HCT116 (cell line): ENCODE measurements around the gene HDAC2. TPM values are rescaled to one million over a fixed set of nuclear protein-coding genes. Genes with fewer than 3 reads are reported as not detected.

ENCODE experiments used
- ATAC-seq: fragments of 200-7000 bp; cut with Tn5 transposase; 2 replicates; pipeline ENCODE4 v1.9.1; 2020; ENCODE audit warnings: mild to moderate bottlenecking, moderate library complexity
- Bru-seq: library from RNA; stranded (reverse); fragments of 400-500 nt; gene quantifications from one replicate; lab custom pipeline; 2021; lab: Mats Ljungman, UMichigan
- BruChase-seq, 2 experiments: library from RNA; stranded (reverse); fragments of 400-500 nt; gene quantifications; one replicate each; lab custom pipeline; 2021; lab: Mats Ljungman, UMichigan
- BruUV-seq: library from RNA; stranded (reverse); fragments of 400-500 nt; replicated peaks from 2 replicates; lab custom pipeline; 2021; lab: Mats Ljungman, UMichigan
- CTCF ChIA-PET: fragments of 300-600 bp; sonication (Branson Sonifier 250); formaldehyde crosslinking; loops from one replicate; lab custom pipeline; 2021; ENCODE audit warnings: antibody characterized with exemption; lab: Charles Lee
- POLR2A ChIA-PET: fragments of 300-600, 350-600 bp; sonication (Branson Sonifier 250); formaldehyde crosslinking; loops from one replicate; lab custom pipeline; 2021; ENCODE audit warnings: antibody characterized with exemption; lab: Charles Lee
- RAD21 ChIA-PET, 2 experiments: fragments of 300-600 bp; sonication (Branson Sonifier 250); formaldehyde crosslinking; loops; one replicate each; lab custom pipeline; 2023; ENCODE audit warnings: low total read pairs in 2 of 2; ENCODE audit not compliant: uncharacterized antibody in 2 of 2, unreplicated experiment in 2 of 2, low non-redundant PET in 1 of 2; lab: Charles Lee
- DNase-seq: peaks from one replicate; pipeline ENCODE4 v3.0.0-alpha.2; 2010; ENCODE audit warnings: low read depth, low spot score
- H2AFZ ChIP-seq: fragments of 200-600 bp; shearing (Covaris generic), sonication (generic); 2 replicates; pipeline ENCODE4 v1.6.1; 2017; ENCODE audit warnings: low read depth, mixed run types, mixed read lengths, antibody characterized with exemption, low read length; ENCODE audit not compliant: poor library complexity, severe bottlenecking
- H3K27ac ChIP-seq: 2 replicates; pipeline ENCODE4 v1.5.1; 2012; ENCODE audit warnings: low read depth, low read length
- H3K27me3 ChIP-seq: fragments of 200-600 bp; sonication (generic); 2 replicates; pipeline ENCODE4 v1.6.1; 2016; ENCODE audit warnings: mixed run types, low read length, mixed read lengths; ENCODE audit not compliant: insufficient read depth
- H3K36me3 ChIP-seq, 2 experiments: fragments of 200-500 bp in 1 of 2; fragments of 200-600 bp in 1 of 2; sonication (Bioruptor generic) in 1 of 2; sonication (generic) in 1 of 2; 2 replicates each; pipeline versions ENCODE4 v1.5.1 to v1.6.1; 2014 to 2016; ENCODE audit warnings: low read length in 2 of 2, inconsistent platforms in 1 of 2, mixed read lengths in 1 of 2, mixed run types in 1 of 2; ENCODE audit not compliant: insufficient read depth in 2 of 2, control insufficient read depth in 1 of 2
- H3K4me1 ChIP-seq, 2 experiments: fragments of 200-600 bp in 1 of 2; sonication (generic) in 1 of 2; 2 replicates each; pipeline versions ENCODE4 v1.5.1 to v1.6.1; 2012 to 2017; ENCODE audit warnings: low read length in 2 of 2, inconsistent platforms in 1 of 2, mild to moderate bottlenecking in 1 of 2, mixed read lengths in 1 of 2, mixed run types in 1 of 2, moderate library complexity in 1 of 2; ENCODE audit not compliant: insufficient read depth in 2 of 2, control insufficient read depth in 1 of 2
- H3K4me2 ChIP-seq: fragments of 200-600 bp; sonication (generic); 2 replicates; pipeline ENCODE4 v1.6.1; 2017; ENCODE audit warnings: mixed run types, low read length, mixed read lengths
- H3K4me3 ChIP-seq, 2 experiments: fragments of 200-600 bp in 1 of 2; sonication (generic) in 1 of 2; replicated peaks in 1 of 2; 2 replicates each; pipeline ENCODE4 v1.5.1; 2011 to 2016; ENCODE audit warnings: low read length in 2 of 2, control low read depth in 1 of 2, low read depth in 1 of 2, mild to moderate bottlenecking in 1 of 2, mixed read lengths in 1 of 2, mixed run types in 1 of 2
- H3K79me2 ChIP-seq: fragments of 200-600 bp; sonication (generic); 2 replicates; pipeline ENCODE4 v1.6.1; 2017; ENCODE audit warnings: mild to moderate bottlenecking, mixed run types, low read length, moderate library complexity, mixed read lengths; ENCODE audit not compliant: insufficient read depth
- H3K9ac ChIP-seq: fragments of 200-600 bp; sonication (generic); 2 replicates; pipeline ENCODE4 v1.6.1; 2016; ENCODE audit warnings: low read length, mixed read lengths
- H3K9me2 ChIP-seq: fragments of 200-600 bp; sonication (generic), shearing (Covaris generic); 2 replicates; pipeline ENCODE4 v1.6.1; 2017; ENCODE audit warnings: mixed run types, mild to moderate bottlenecking, moderate library complexity; ENCODE audit not compliant: insufficient read depth
- H3K9me3 ChIP-seq, 2 experiments: fragments of 200-500 bp in 1 of 2; fragments of 200-600 bp in 1 of 2; sonication (Bioruptor generic) in 1 of 2; sonication (generic) in 1 of 2; 2 replicates each; pipeline ENCODE4 v1.6.1; 2014 to 2017; ENCODE audit warnings: low read length in 2 of 2, mixed read lengths in 2 of 2, inconsistent platforms in 1 of 2, low read depth in 1 of 2, mild to moderate bottlenecking in 1 of 2, mixed run types in 1 of 2, moderate library complexity in 1 of 2; ENCODE audit not compliant: control insufficient read depth in 1 of 2, insufficient read depth in 1 of 2
- H4K20me1 ChIP-seq: fragments of 200-600 bp; sonication (generic), shearing (Covaris generic); 2 replicates; pipeline ENCODE4 v1.6.1; 2017; ENCODE audit warnings: mixed run types, mild to moderate bottlenecking, moderate library complexity; ENCODE audit not compliant: insufficient read depth
- CBX3 ChIP-seq: IDR thresholded peaks from 2 replicates; pipeline ENCODE4 v1.6.1; 2012; ENCODE audit warnings: low read depth
- EZH2 ChIP-seq: fragments of 200-600 bp; sonication (generic); IDR thresholded peaks from 2 replicates; pipeline ENCODE4 v1.6.1; 2017; ENCODE audit warnings: antibody characterized with exemption, mixed run types
- FOSL1 ChIP-seq: IDR thresholded peaks from 2 replicates; pipeline ENCODE4 v1.6.1; 2012; ENCODE audit warnings: low read depth
- JUND ChIP-seq: IDR thresholded peaks from 2 replicates; pipeline ENCODE4 v1.6.1; 2012
- POLR2A ChIP-seq: IDR thresholded peaks from 2 replicates; pipeline ENCODE4 v1.7.0; 2011; ENCODE audit warnings: borderline replicate concordance; ENCODE audit not compliant: insufficient read depth, insufficient read length; ENCODE audit errors: extremely low read depth
- POLR2AphosphoS5 ChIP-seq: IDR thresholded peaks from 2 replicates; pipeline ENCODE4 v1.6.1; 2011; ENCODE audit warnings: mild to moderate bottlenecking, low read depth, low read length, moderate library complexity
- SIN3A ChIP-seq: IDR thresholded peaks from 2 replicates; pipeline ENCODE4 v1.6.1; 2012; ENCODE audit warnings: low read depth
- SP1 ChIP-seq: IDR thresholded peaks from 2 replicates; pipeline ENCODE4 v1.6.1; 2012; ENCODE audit warnings: low read depth
- TCF7L2 ChIP-seq: IDR thresholded peaks from 2 replicates; pipeline ENCODE4 v1.7.0; 2011; ENCODE audit warnings: borderline replicate concordance, inconsistent platforms; ENCODE audit not compliant: insufficient read depth, insufficient read length; ENCODE audit errors: extremely low read depth
- YY1 ChIP-seq: IDR thresholded peaks from 2 replicates; pipeline ENCODE4 v1.6.1; 2011; ENCODE audit warnings: low read length, low read depth, moderate library complexity, mild to moderate bottlenecking; ENCODE audit not compliant: insufficient replicate concordance; ENCODE audit errors: extremely low read depth
- ZFX ChIP-seq: fragments of 450-650 bp; IDR thresholded peaks from 2 replicates; pipeline ENCODE4 v1.6.1; 2017
- ZNF274 ChIP-seq: fragments of 200-500 bp; sonication (Bioruptor generic); IDR thresholded peaks from 2 replicates; pipeline ENCODE4 v1.6.1; 2014; ENCODE audit warnings: mild to moderate bottlenecking, low read depth, low read length, inconsistent platforms
- intact Hi-C: fragments of 100-400 bp; cut with micrococcal nuclease; formaldehyde crosslinking; loops from 2 replicates; pipeline ENCODE4 v1.10.0; 2022
- long read RNA-seq: library from polyadenylated mRNA; unstranded; transcript quantifications from one replicate; pipeline ENCODE4 v2.0.0, GENCODE V29; 2021; ENCODE audit not compliant: unreplicated experiment
- polyA plus RNA-seq: library from polyadenylated mRNA; unstranded; fragments of >200 nt; gene quantifications from 2 replicates; pipeline ENCODE4 v1.2.1, GENCODE V29; 2012; ENCODE audit warnings: missing spikeins
- total RNA-seq: library from RNA; stranded (reverse); gene quantifications from one replicate; pipeline ENCODE4 v1.2.1, GENCODE V29; 2021; ENCODE audit not compliant: unreplicated experiment
- TF ChIP-seq, protein P1 (sequence below): IDR thresholded peaks from 2 replicates; pipeline ENCODE4 v1.6.1; 2012
- TF ChIP-seq, protein P2 (sequence below): IDR thresholded peaks from 2 replicates; pipeline ENCODE4 v1.6.1; 2011; ENCODE audit warnings: mild to moderate bottlenecking, low read length, moderate library complexity; ENCODE audit not compliant: insufficient replicate concordance; ENCODE audit errors: extremely low read depth

Gene HDAC2
- total RNA-seq (153 TPM), Bru-seq, nascent RNA (percentile 92 among the genes with signal in this experiment), BruChase-seq, experiment 1, labeled RNA remaining after a 6-hour chase (percentile 94 among the genes with signal in this experiment), BruChase-seq, experiment 2, labeled RNA remaining after a 2-hour chase (percentile 88 among the genes with signal in this experiment)
- polyA plus RNA-seq = 106 and 140 TPM in 2 replicates
- long read RNA-seq, full-length matches to known transcripts = 376 of 425 reads
- long read RNA-seq, partial matches to known transcripts = 28 of 425 reads
- long read RNA-seq, other reads (novel, unspliced or antisense) = 21 of 425 reads

DNA sequence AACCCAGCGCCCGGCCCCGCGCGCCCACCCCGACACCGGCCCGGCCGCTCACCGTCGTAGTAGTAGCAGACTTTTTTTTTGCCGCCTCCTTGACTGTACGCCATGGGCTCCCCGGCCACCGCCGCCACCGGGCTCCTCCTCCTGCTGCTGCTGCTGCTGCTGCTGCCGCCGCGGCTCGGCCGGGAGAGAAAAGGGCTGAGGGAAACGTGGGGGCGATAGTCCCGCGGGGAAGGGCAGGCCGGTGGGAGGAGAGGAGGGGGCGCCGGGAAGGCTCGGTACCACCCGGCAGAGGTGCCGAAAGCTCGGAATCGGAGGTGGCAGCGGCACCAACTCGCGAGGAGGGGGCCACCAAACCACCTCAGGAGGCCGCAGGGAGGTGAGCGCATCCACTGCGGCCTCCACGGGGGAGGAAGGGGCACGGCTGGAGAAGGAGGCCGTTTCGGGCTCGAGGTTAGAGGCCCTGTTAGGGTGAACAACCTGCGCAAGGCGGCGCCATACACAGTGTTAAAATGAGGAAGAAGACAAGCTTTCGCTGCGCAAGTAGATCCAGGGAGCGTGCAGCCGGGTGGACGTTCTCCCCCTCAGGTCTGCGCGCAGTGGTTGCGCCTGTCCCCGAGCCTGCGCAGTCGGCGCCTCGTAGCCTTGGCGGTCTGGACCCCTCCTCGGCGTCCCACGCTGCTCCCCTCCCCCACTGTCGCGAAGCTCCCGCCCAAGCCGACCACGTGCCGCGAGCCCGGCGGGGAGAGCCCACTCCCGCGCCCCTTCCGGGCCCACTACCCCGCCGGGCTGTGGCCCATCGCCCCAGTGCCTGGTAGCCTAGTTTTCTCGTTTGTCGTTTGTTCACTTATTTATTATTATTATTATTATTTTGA, at the start of gene HDAC2:
Gene HDAC2 (minus strand): TSS at position 344 of the 872 bp plus-strand sequence. CDS start 240 bp downstream, at position 104.
- ChIA-PET RAD21 (interaction anchor here in 1 of 2 experiments (1.1 kb wide), 1 partner anchor 138 kb away, joined by 3 read pairs; no protein-coding TSS in a partner anchor), POLR2A (no interaction called here), CTCF (no interaction called here)
- ATAC-seq (peak; percentile 82), DNase-seq (peak; percentile 79)
- peak within 1 kb of the TSS; percentile 86 for H3K4me2 ChIP-seq
- no peaks in the 10 kb centered on the region for H3K27me3 ChIP-seq
- BruUV-seq = no TSS peak
- no peaks in the 10 kb centered on the region for H3K9me2 ChIP-seq
- peaks cover 28% of the 10 kb centered on the region; the same call in 1 of the 2 replicates for H4K20me1 ChIP-seq
- H3K27ac ChIP-seq = peak within 1 kb of the TSS; percentile 90
- peaks cover 50% of the 10 kb centered on the region for H3K79me2 ChIP-seq
- H2AFZ ChIP-seq = peak within 1 kb of the TSS; percentile 88
- peaks cover 3 to 24% of the 10 kb centered on the region in 2 experiments; a peak in 3 of 4 replicates for H3K4me1 ChIP-seq
- no peaks in the 10 kb centered on the region for H3K36me3 ChIP-seq
- H3K9ac ChIP-seq = peak within 1 kb of the TSS; percentile 93
- no peak for TF ChIP-seq ZNF274
- no peak for TF ChIP-seq FOSL1
- TF ChIP-seq SP1 = peak; percentile 92
- TF ChIP-seq, protein P1, sequence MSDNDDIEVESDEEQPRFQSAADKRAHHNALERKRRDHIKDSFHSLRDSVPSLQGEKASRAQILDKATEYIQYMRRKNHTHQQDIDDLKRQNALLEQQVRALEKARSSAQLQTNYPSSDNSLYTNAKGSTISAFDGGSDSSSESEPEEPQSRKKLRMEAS = peak; percentile 100
- TF ChIP-seq POLR2A = peak; percentile 63
- TF ChIP-seq JUND = peak; percentile 83
- TF ChIP-seq TCF7L2 = peak; percentile 54
- peak; percentile 86 for TF ChIP-seq POLR2AphosphoS5
- TF ChIP-seq, protein P2, sequence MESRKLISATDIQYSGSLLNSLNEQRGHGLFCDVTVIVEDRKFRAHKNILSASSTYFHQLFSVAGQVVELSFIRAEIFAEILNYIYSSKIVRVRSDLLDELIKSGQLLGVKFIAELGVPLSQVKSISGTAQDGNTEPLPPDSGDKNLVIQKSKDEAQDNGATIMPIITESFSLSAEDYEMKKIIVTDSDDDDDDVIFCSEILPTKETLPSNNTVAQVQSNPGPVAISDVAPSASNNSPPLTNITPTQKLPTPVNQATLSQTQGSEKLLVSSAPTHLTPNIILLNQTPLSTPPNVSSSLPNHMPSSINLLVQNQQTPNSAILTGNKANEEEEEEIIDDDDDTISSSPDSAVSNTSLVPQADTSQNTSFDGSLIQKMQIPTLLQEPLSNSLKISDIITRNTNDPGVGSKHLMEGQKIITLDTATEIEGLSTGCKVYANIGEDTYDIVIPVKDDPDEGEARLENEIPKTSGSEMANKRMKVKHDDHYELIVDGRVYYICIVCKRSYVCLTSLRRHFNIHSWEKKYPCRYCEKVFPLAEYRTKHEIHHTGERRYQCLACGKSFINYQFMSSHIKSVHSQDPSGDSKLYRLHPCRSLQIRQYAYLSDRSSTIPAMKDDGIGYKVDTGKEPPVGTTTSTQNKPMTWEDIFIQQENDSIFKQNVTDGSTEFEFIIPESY = peak; percentile 35
- TF ChIP-seq YY1 = peak; percentile 21
- TF ChIP-seq CBX3 = peak; percentile 95
- no peak for TF ChIP-seq EZH2
- TF ChIP-seq ZFX = peak; percentile 73; the same call in 1 of the 2 replicates
- TF ChIP-seq SIN3A = peak; percentile 59
- peak within 1 kb of the TSS; percentile 74 to 93 for H3K4me3 ChIP-seq
- intact Hi-C loops = loop anchor here (2.0 kb wide), 1 partner anchor 52 kb away; no protein-coding TSS in a partner anchor
- no peaks in the 10 kb centered on the region for H3K9me3 ChIP-seq
